ENCODE data around the gene CASR.

- TF ChIP-seq CTCF (IDR thresholded peaks at IDR 0.05; ENCODE audit: low read depth, low read length) (no peak), POLR2A (IDR thresholded peaks at IDR 0.05; ENCODE audit: extremely low read depth, insufficient read length) (no peak), MYC (IDR thresholded peaks at IDR 0.05; ENCODE audit: low read depth, low read length) (no peak)
These were observed 31.2 kb downstream of the CASR start for GRCh38 chr3:122214711-122215110.
